ENCODE measurements around the gene MPZ.

The MPZ gene

DNA sequence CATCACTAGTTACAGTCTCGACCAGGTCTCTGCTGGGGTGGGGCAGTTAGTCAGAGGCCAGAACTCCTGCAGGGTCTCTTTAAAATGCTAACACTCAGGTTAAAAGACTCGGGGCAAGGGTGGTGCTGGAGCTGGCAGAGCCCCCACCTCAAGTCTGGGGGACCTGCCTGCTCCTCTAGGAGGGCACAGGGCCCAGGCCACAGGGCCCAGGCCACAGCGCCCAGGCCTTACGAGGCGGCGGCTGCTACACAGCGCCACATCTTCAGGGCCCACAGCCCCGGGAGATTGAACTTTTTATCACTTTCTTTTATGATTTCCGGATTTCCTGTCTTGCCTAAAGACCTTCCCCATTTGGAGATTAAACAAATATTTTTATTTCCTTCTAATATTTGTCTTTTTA lies 10.4 kb downstream of the MPZ start:
- DNase-seq (ENCODE audit: low read depth): no peak
- TF ChIP-seq CTCF (conservative IDR thresholded peaks at IDR 0.05; ENCODE audit: low read depth, low read length): no peak
- H3K4me3 ChIP-seq (ENCODE audit: low read length): no peak overlapping the region

GRCh38 chr1:161298116-161298515 lies 11.7 kb downstream of the MPZ start:
- H3K4me3 ChIP-seq (ENCODE audit: low read length): no peak overlapping the region
- DNase-seq (ENCODE audit: low read depth): no peak
- no peak for TF ChIP-seq CTCF (conservative IDR thresholded peaks at IDR 0.05; ENCODE audit: low read depth, low read length)

DNA sequence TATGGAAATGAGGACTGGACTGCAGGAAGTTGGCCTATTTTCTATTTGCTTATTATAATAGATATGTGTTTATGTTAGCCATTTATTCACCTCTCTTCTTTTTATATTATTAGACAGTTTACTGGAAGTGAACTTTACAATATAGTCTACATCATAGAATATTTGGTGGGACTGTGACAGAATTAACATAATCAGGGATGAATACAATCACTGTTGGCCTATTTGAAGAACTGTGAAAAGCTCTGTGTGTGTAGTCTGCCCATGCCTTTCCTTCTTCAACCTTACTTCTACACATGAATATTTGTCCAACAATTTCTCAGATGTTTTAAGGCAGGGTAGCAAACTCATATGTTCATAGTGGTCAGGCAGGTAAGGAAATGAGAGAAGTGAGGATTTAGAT lies 12.4 kb downstream of the MPZ start:
- H3K4me3 ChIP-seq (ENCODE audit: low read length): no peak overlapping the region
- no peak for DNase-seq (ENCODE audit: low read depth)
- no peak for TF ChIP-seq CTCF (conservative IDR thresholded peaks at IDR 0.05; ENCODE audit: low read depth, low read length)

DNA sequence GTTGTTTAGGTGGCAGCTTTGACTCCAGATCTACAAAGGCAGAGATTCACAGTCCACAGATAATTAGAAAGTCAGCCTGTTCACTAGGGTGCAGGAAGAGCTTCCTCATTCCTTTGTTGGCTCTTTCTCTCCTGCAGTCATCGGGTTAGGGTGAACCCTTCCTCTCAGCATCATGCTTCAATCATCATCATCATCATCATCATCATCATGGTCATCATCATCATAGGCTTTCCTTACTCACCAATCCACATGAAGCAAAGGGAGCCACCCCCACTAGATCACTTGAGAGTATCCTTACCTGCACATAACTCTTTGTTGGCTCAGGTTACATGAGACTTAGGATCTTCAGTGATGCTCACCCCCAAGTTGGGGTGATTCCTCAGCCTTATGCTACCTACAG lies 19.0 kb downstream of the MPZ start:
- DNase-seq (ENCODE audit: low read depth): no peak
- no peak overlapping the region for H3K4me3 ChIP-seq (ENCODE audit: low read length)
- TF ChIP-seq CTCF (conservative IDR thresholded peaks at IDR 0.05; ENCODE audit: low read depth, low read length): no peak

DNA sequence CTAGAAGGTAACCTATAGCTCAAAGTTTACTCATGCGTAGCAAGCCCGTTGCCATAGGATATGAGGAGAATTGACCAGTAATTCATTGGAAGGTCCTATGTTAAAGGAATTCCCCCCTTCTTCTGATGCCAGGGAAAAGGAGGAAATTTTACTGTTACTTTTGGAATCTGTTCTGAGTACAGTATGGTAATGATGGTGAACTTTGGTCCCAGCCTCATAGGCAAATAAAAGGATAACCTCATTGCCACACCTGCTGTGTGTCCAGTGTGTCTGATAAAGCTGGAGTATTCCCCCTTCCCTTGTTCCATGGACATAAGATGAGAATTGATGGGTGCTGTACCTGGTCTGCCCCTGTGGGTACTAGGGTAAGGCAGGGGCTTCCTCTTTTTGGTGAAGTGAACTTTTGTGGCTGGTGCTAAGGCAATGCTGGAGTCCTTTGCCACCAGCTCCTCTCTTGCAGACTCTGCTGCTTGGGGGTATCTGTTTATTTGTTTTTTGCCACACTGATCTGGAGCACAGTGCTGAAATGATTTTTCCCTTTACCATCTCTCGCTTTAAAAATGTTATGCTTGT lies 22.2 kb downstream of the MPZ start:
- H3K4me3 ChIP-seq (ENCODE audit: low read length): no peak overlapping the region
- no peak for DNase-seq (ENCODE audit: low read depth)
- TF ChIP-seq CTCF (conservative IDR thresholded peaks at IDR 0.05; ENCODE audit: low read depth, low read length): no peak

GRCh38 chr1:161285521-161285920 lies 24.2 kb downstream of the MPZ start:
- no peak overlapping the region for H3K4me3 ChIP-seq (ENCODE audit: low read length)
- no peak for DNase-seq (ENCODE audit: low read depth)
- TF ChIP-seq CTCF (conservative IDR thresholded peaks at IDR 0.05; ENCODE audit: low read depth, low read length): no peak

DNA sequence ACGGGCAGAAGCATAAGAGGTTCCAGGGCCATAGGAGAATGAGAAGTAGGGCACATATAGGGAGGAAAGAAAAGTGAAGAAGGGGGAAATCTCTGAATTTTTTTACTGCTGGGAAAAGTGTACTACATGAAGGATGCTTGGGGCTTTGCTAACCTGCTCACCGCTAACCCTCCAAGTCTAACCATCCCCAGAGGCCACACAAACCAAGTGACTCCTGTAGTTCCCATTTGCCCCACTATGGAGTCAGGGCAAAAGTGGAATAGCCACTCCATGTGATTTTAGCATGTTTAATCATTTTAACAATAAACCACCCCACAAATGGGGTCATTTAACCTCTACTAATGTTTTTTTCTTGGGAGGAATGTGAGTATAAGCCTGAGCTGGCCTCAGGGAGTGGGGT lies 24.7 kb downstream of the MPZ start:
- TF ChIP-seq CTCF (conservative IDR thresholded peaks at IDR 0.05; ENCODE audit: low read depth, low read length): no peak
- no peak overlapping the region for H3K4me3 ChIP-seq (ENCODE audit: low read length)
- no peak for DNase-seq (ENCODE audit: low read depth)

All from retinal pigment epithelial cell (primary cell).